SK-N-MC (cell line): ENCODE results near the gene HS2ST1.

Experiments
- EZH2 ChIP-seq: fragments of 200-600 bp; sonication (generic); IDR thresholded peaks from one replicate; pipeline ENCODE4 v1.6.1; 2017; ENCODE audit warnings: antibody characterized with exemption
- POLR2AphosphoS5 ChIP-seq: IDR thresholded peaks from 2 replicates; pipeline ENCODE4 v1.6.1; 2012; ENCODE audit warnings: mild to moderate bottlenecking, low read depth, low read length, borderline replicate concordance

DNA sequence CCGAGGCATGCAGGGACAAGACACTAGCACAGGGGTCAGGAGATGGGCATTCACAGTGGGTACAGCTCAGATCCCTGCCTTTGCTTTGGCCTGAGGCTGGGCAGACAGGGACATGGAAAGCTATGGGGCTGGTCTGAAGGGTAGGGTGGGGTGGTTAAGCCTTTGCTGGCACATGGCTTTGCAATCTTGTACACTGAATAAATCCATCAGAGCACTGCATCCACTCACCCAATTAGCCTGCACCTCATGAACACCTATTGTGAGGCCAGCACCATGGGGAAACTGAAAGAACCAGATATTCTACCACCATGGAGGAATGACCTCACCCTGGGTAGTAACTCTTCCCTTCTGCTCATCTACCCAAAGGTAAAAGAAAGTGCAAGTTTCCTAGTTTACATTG, 214.6 kb downstream of the HS2ST1 start:
- no peak for TF ChIP-seq EZH2
- no peak for TF ChIP-seq POLR2AphosphoS5
